SIG-M5 treated with dmso at 0.1 percent for 504 hours (cell line): ENCODE data around the gene CPNE4.

Source experiments
- DNase-seq: peaks from one replicate; lab custom pipeline; 2025; ENCODE audit not compliant: unreplicated experiment; lab: John Stamatoyannopoulos, UW

Gene CPNE4

GRCh38 chr3:131612745-131613144 lies 422.1 kb downstream of the CPNE4 start:
- no peak for DNase-seq

GRCh38 chr3:131610174-131610573 lies 424.6 kb downstream of the CPNE4 start:
- no peak for DNase-seq

- DNase-seq = no peak
These were observed 426.1 kb downstream of the CPNE4 start for GRCh38 chr3:131608741-131609140.

- no peak for DNase-seq
These were observed 426.5 kb downstream of the CPNE4 start for GRCh38 chr3:131608296-131608695.

DNA sequence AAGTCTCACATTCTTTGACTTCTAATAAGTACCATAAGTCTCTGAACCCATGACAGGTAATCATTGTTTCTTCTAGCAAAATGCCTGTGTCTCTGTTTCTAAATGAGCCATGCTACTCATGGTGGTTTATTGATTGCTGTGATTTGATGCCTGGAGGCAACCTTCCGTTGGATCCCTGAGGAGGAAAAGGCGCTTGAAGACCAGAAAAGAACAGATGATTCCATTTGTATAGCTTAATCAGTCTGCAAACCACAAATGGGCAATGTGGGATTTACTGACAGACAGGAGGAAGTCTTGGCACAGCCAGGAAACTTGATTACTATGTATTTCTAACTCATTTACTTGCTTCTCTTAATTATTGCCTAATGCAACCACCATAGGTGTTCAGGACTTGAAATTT lies 428.9 kb downstream of the CPNE4 start:
- DNase-seq = no peak

DNA sequence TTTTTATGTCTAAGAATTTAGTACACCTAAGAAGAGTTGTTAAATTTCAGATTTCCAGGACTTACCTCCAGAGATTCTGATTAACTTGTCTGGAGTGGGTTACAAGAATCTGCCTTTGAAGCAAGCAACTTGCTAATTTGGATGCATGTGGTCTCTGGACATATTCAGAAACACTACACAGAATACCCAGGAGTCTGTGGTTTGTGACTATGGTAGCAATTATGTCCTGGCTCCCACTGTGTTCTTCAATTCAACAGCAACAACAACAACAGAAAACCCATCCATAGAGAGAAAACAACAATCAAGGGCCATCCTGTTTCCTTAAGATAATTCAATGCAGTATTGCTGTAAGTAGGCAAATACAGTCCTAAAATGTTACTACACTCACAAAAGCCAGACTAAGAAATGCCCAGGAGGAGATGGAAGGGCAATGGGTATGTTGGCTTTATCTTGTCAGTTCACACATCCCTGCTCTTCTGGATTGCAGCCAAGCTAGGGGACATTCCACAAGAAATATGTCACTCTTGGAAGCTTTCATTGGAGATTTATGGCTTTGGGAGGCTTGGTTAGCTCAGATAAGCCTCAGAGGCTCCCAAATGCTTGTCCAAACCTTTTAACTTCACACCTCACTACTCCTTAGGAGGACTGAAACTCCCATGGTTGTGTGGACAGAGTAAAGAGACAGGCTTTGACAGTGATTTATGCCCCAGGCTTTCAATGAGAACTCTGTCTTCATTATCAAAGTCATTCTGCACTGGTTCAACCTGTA lies 432.6 kb downstream of the CPNE4 start:
- DNase-seq = no peak

GRCh38 chr3:131597816-131598215 lies 437.0 kb downstream of the CPNE4 start:
- DNase-seq = no peak

DNA sequence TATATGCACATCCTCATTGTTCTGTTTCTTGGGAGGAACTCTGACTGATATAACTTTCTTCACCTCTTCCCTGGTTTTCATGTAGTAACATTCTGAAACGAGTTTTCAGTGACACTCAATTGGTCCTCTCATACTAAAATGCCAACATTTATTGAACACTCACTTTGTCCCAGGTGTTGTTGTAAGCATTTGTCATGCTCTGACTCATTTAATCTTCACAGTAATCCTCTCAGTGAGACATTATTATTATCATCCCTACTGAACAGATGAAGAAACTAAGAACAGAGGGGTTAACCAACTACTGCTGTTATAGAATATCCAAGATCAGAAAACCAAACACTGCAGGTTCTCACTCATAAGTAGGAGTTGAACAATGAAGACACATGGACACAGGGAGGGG lies 437.9 kb downstream of the CPNE4 start:
- no peak for DNase-seq

GRCh38 chr3:131591394-131592014 lies 443.3 kb downstream of the CPNE4 start:
- DNase-seq = no peak

DNA sequence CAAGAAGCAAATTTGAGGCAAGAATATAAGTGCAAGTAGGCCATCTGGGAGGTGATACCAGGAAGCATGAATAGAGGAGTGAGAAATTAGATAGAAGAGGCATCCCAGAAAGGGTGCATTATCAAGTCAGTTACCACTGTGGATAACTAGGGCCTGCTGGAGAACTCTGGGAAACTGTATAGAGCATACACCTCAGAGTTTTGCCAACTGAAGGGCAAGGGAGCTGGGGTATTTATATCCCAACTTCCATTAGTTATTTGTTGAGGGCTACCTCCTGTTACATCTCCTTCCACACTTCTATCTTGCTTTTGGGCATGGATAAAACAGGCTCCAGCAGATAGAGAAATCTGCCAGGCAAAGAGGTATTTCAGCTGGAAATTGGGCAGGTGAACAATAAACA lies 448.5 kb downstream of the CPNE4 start:
- DNase-seq = no peak

DNA sequence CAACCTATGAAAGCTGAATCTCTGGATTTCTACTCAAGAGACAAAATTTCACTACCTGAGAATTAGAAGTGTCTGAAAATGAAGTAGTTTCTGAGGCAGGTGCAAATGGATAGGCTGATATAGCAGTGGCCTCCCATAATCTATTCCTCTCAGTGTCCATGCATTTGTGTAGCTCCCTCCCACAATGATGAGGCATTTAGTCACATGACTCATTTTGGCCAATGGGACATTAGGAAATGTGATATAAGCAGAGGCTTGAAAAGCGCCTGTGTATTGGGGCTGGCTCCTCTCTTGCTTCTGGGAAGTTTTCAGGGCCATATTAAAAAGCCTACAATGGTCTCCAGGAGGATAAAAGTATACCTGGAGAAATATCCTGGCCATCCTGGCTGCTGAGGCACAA lies 452.4 kb downstream of the CPNE4 start:
- no peak for DNase-seq

GRCh38 chr3:131568460-131568859 lies 466.4 kb downstream of the CPNE4 start:
- no peak for DNase-seq

GRCh38 chr3:131564812-131565211 lies 470.0 kb downstream of the CPNE4 start:
- DNase-seq = peak; percentile 10

- no peak for DNase-seq
These were observed 473.3 kb downstream of the CPNE4 start for GRCh38 chr3:131561511-131561910.

DNA sequence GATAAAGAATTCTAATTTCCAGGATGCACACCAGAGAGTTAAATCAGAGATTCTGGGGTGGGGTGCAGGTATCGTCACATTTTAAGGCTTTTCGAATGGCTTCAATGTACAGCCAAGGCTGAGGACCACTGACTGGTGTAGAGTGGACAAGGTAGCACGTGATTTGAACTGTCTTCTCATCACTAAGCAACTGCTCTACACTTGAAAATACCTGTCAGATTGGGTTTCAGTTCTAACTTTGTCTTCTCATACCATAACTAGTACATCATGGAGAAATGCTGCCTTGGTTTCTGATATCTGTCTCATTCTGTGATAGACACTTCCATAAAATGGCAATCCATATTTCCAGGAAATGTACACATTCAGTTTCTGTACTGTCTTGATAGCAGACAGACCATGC lies 474.0 kb downstream of the CPNE4 start:
- no peak for DNase-seq

DNA sequence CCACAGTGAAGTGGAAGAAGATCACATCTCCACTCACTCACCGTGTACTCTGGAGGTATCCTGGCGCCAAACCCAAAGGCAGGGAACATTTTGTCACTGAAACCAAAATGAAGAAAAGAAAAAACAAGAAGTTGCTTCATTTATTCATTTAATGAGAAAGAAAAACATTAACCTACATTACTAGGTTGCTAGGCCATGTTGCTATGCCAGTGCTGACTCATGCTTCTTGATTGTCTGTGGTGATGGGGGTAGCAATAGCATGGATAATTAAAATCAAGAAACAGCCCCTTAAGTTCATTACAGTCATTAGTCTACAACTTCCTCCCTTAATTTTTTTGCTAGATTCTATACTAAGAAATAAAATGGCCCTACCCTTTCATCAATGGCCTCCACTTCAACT lies 479.4 kb downstream of the CPNE4 start:
- no peak for DNase-seq

GRCh38 chr3:131553495-131554247 lies 481.1 kb downstream of the CPNE4 start:
- no peak for DNase-seq

- DNase-seq = no peak
These were observed 483.1 kb downstream of the CPNE4 start for GRCh38 chr3:131551761-131552160.

GRCh38 chr3:131550562-131551465 lies 484.0 kb downstream of the CPNE4 start:
- no peak for DNase-seq

DNA sequence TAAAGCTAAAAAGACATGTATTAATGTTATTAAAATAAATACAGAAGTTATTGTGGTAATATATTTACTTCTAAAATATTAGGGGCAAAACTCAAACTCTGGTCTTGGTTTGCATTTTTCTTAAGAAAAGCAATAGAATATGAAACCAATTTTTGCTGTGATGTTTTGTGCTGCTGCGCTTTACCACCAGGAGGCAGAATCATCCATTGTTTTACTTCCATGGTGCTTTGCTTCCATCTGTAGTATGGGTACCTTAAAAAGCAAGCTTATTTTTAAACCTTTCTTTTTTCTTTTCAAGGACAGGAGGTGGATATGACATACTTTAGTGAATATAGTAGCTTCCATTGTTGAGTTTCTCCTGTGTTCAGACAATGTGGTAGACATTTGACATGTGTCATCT lies 485.5 kb downstream of the CPNE4 start:
- peak; percentile 24 for DNase-seq

DNA sequence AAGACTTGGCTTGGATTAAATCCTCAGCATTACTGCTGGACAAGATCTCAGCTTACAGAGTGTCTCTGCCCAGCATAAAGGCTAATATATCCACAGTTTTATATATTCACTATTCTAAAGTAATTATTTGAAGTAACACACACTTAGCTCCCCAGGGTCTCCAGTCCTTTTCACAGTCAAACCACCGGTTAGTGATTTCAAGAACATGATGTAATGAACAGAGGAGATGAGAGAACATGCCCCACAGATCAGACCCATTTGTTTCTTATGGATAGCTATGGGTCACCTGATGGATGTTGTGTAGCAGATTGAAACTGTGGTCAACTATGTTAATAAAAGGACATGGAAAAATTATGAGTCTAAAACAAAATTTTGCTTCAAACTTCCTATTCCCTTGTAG lies 487.2 kb downstream of the CPNE4 start:
- DNase-seq = no peak
